HG03460 (cell line): ENCODE data around the gene FIZ1.
"Not testable (repeated sequence)": the region's sequence is repeated elsewhere in the genome, so short reads cannot be mapped to it uniquely, and the experiment has no call there.

ENCODE experiments used
- ATAC-seq: cut with Tn5 transposase; IDR thresholded peaks from one replicate; pipeline ENCODE4 v1.9.1; 2021; ENCODE audit not compliant: unreplicated experiment

Gene FIZ1

GRCh38 chr19:55596304-55596703, 3.0 kb downstream of the FIZ1 start:
- ATAC-seq: no peak

DNA sequence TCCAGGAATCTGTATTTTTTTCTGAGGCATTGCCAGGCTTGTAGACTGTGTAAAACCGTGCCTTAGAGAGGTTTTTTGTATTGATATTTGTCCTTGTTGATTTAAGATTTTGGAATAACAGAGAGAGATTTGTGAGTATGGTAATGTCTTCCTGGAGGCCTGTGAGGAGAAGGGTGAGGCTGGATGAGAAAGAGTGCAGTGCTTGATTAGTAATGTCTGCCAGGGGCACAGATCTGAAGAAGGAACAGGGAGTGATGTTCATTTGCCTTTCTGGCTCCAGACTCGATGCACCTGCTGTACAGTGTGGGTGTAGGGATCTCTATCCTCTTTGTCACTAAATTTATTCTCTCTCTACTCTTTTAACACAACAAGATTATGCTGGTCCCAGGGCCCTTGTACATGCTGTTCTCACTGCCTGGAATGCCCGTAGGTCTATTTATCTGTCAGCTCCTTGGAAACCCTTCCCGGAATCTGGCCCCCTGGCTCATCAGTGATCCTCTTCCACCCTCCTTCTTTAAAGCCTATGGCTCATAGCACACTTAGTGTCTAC, 4.2 kb downstream of the FIZ1 start:
- ATAC-seq: no peak

DNA sequence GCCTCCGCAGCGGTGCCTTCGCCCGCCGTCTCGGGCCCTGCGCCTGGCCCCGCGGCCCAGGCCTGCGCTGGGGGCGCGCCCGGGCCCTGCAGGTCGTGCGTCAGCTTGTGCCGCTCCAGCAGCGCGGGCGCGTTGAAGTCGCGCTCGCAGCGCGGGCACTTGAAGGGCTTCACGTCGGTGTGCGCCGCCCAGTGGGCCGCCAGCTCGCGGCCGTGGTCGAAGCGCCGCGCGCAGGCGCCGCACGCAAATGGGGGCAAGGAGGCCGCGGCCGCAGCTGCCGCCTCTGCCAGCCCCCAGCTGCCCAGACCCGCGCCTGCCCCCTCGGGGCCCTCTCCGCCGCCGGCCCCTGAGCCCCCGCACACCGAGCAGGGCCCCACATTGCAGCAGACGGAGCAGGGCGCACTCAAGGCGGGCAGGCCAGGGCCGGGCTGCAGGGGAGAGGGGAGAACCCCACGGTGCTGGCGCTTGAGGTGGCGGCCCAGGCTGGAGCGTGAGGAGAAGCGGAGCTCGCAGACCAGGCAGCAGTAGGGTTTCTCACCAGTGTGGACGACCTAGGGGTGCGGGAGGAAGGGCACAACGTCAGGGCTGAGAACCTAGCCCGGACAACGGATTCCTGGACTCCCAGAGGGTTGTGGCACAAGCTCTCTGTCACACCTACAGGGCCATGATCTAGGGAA, 6.1 kb downstream of the FIZ1 start:
- ATAC-seq: no peak

- ATAC-seq: no peak
These were observed 6.8 kb downstream of the FIZ1 start for GRCh38 chr19:55592391-55593090.

- no peak for ATAC-seq
These were observed 7.8 kb downstream of the FIZ1 start for GRCh38 chr19:55591555-55591954.

- ATAC-seq: no peak
These were observed 8.7 kb downstream of the FIZ1 start for GRCh38 chr19:55590617-55591016.

DNA sequence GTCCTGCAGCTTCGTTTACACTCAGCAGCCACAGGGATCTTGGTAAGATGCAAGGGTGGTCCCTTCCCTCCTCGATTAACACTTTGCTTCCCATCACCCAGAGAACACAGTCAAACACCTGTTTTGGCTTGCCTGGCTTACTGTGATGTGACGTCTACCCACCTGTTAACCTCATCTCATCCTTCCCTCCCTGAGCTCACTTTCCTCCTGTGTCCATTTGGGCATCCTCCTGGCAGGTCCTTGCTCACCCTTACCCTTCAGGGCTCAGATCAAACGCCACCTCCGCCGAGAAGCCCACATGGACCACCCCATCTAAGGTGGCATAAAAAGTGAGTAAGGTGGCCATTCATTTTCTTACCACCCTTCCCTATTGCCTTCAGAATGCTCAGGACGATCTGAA, 9.2 kb downstream of the FIZ1 start:
- ATAC-seq: no peak

DNA sequence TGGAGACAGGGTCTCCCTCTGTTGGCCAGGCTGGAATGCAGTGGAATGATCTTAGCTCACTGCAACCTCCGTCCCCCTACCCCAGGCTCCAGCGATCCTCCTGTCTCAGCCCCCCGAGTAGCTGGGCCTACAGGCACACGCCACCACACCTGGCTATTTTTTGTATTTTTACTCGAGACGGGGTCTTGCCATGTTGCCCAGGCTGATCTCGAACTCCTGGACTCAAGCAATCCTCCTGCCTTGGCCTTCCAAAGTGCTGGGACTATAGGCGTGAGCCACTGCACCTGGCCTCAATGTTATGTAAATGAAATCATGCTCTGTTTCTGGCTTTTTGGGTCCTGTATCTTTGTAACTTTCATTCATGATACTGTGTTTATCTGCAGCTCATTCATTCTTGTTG, 10.6 kb downstream of the FIZ1 start:
- no peak for ATAC-seq

DNA sequence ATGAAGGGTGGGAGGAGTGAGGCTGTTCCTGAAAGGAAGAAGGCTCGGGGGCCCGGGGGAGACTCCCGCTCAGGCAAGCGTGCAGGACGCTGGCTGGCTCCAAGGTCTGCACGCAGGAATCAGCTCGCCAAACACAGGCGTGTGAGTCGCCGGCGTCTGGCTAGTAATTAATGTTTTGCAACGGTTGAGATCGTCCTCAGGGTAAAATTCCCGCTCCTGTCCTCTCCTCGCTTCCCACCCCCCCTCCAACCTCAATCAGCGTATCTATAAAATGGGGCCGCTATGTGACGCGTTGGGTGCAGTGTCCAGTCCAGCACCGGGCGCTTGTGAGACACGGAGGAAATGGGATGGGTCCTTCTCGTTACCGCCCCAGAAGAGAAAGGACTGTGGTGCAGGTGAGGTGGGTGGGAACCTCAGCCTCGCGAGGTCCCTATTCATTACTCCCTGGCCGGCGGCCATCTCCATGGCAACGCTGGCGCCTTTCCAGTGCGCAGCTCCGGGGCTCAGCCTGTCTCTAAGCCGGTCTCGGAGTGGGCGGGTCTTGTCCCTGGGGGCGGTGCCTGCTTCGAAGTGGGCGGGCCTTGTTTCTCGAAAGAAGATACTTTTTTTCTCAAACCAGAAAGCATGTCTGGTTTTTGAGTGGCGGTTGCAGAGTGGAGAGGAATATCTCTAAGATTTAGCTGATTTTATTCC, 12.2 kb downstream of the FIZ1 start:
- peak; percentile 77 for ATAC-seq

DNA sequence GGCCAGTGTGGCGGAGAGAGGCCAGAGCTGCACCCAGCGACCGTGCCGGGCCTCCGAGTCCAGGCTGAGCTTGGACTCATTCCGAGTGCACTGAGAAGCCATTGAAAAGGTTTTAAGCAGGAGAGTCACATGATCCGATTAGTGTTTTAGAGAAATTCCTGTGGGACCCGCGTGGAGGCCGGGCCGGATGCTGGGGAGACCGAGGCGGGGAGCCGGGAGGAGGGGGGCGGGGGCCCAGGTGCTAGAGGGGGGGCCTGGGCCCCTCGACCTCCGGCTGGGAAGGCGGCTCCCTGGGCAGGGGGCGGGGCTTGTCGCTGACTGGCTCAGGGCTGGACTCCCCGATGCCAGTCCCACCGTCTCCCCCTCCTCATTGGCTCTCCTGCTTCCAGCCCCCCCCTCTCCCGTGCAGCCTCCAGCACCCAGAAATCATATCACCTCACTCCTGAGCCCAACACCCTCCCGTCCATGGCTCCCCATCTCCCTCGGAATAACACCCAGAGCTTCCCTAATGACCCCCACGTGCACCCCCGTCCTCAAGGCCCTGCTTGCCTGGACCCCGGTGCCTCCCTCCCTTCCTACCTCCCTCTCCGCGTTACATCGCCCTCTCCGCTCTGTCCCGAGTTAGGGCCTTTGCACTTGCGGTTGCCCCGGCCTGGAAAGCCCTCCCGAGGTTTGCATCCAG, 13.5 kb downstream of the FIZ1 start:
- ATAC-seq: no peak

DNA sequence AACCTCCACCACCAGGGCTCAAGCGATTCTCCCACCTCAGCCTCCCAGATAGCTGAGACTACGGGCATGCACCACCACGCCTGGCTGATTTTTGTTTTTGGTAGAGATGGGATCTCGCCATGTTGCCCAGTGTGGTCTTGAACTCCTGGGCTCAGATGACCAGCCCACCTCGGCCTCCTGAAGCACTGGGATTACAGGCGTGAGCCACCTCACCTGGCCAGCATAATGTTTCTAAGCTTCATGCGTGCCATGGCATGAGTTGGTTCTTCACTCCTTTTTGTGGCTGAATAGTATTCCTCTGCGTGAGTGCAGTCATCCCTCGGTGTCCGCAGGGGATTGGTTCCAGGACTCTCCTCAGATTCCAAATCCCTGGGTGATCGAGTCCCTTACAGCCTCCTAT, 14.4 kb downstream of the FIZ1 start:
- ATAC-seq: no peak

GRCh38 chr19:55583897-55584296, 15.4 kb downstream of the FIZ1 start:
- ATAC-seq: not testable (repeated sequence)

DNA sequence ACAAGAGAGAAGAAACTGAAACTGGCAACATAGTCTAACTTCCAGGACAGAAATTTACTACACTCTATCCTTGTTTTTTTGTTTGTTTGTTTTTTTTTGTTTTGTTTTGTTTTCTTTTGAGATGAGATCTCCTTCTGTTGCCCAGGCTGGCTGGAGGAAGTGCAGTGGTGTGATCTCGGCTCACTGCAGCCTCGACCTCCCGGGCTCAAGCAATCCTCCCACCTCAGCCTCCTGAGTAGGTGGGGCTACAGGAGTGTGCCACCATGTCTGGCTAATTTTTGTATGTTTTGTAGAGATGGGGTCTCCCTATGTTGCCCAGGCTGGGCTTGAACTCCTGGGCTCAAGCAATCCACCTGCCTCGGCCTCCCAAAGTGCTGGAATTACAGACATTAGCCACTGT, 17.0 kb downstream of the FIZ1 start:
- not testable (repeated sequence) for ATAC-seq

DNA sequence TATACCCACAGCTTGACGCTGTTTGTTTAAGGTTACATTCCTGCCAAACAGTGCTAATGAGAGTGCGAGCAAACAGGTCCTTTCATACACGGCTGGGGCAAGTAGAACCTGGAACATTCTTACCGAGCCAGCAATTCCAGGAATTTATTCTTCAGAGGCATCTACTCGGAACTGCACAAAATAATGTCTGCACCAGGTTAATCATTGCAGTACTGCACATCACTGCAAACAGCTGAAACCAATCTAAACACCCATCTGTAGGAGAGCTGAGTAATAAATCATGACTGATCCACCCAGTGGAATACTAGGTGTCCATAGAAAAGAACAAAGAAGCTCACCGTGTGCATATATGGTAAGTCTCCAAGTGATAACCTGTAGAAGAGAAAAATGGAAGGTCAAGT, 17.5 kb downstream of the FIZ1 start:
- no peak for ATAC-seq

DNA sequence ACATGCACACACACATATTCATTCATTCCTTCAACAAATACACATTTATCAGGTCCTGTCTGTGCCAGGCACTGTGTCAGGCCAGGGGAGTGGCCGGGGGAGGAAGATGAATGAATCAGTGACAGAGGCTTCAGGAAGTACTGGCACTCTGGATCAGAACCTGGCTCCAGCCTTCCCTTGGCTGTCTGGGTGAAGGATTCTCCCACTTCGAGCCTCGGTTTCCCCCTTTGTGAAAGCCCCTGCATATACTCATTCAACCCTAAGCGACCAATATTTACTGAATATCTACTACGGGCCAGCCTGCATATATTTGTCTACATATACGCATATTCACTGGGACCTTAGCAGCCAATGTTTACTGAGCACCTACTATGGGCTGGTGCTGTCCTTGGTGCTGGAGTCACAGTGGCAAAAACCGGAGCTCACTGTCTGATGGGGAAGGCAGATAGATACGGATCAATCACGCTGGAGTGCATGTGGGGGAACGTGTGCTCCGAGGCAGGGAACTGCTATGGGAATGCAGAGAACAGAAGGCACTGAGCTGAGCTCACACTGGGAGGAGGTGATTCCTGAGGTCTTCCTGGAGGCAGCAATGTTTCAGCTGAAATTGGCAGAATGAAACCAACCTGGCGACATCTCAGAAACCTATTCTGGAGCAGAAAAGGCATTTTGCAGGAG, 18.0 kb downstream of the FIZ1 start:
- ATAC-seq: no peak

DNA sequence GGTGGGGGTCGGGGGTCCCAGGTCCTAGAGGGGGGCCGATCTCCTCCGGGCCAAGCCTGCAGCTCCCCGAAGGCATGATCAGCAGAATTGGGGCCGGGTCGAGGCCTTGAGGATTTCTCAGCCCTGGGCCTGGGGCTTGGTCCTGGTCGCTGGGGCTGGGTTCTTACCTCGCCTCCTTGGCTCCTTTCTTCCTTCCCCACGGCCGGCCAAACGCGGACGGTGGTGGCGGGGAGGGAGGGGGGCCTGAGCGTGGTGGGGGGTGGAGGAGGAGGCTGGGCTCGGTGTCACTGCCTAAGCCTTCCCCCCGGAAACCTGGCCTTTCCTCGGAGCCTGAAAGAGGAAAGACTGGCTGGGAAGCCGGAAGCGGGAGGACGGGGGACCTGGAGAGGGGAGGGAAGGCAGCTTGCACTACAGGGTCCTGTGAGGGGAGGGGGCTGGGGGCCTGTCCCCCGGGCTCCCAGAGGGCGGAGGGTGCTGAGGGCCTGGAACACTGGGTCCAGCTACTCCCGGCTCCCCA, 18.6 kb downstream of the FIZ1 start, which contains the start of gene ZNF579:
Gene ZNF579, minus strand, starts transcription at position 221 of the 517 bp plus-strand sequence. CDS start 1,209 bp downstream, outside the sequence.
- ATAC-seq: no peak

DNA sequence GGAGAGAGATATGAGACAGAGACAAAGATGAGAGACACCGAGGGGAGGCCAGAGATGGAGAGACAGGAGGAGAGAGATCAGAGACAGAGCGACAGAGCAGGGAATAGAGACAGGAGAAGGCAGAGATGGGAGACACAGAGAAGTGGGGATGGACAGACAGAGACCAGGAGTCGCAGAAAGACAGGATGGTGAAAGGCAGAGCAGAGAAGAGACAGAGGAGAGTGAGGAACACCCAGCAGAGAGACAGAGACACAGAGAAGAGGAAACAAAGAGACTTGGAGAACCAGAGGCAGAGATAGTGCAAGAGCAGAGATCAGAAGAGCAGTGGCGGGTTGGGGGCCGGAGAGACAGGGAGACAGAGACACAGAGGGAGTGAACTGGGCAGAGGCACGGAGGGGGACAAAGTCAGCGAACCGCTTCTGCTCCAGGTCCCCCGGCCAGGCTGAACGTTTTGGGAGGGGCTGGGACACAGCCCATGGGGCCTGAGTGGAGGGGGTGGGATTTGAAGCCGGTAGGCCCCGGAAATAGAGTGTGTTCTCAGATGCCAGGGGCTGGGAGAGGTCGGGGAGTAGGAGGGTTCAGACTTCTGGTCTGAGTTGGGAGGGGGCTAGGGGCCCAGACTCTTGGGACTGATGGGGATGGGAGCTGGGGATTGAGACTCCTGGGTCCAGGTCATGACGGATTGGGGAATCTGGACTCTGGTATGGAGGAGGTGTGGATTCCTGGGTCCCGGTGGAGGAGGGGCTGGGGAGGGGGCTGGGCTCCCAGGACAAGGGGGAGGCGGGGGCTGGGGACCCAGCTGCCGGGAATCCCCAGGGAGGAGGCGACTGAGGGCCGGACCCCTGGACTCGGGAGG, 19.3 kb downstream of the FIZ1 start:
- ATAC-seq: no peak

- no peak for ATAC-seq
These were observed 20.3 kb downstream of the FIZ1 start for GRCh38 chr19:55578761-55579747.
